Nephron (organoid): Measurements from ENCODE around the gene TLCD3B.

Experiments
- H3K27ac Mint-ChIP-seq, 3 experiments: 2 replicates each; pipeline ENCODE4 v1.8.0; 2020; ENCODE audit warnings: mixed read lengths in 3 of 3, mild to moderate bottlenecking in 2 of 3, moderate library complexity in 1 of 3
- H3K27me3 Mint-ChIP-seq: 2 replicates; pipeline ENCODE4 v1.8.0; 2021; ENCODE audit warnings: low read depth, mild to moderate bottlenecking, moderate library complexity, mixed read lengths
- H3K36me3 Mint-ChIP-seq: 2 replicates; pipeline ENCODE4 v1.8.0; 2020; ENCODE audit warnings: low read depth, mixed read lengths
- H3K4me1 Mint-ChIP-seq: 2 replicates; pipeline ENCODE4 v1.8.0; 2020; ENCODE audit warnings: mixed read lengths
- H3K4me3 Mint-ChIP-seq, 3 experiments: 2 replicates each; pipeline ENCODE4 v1.8.0; 2020; ENCODE audit warnings: mild to moderate bottlenecking in 3 of 3, mixed read lengths in 3 of 3, moderate library complexity in 2 of 3
- H3K9me3 Mint-ChIP-seq: 2 replicates; pipeline ENCODE4 v1.8.0; 2020; ENCODE audit warnings: mixed read lengths
- TF ChIP-seq, protein P1 (sequence below), 3 experiments: fragments of 200-600 bp; sonication (generic); IDR thresholded peaks; one replicate each; pipeline ENCODE4 v1.5.0; 2021; ENCODE audit warnings: antibody characterized with exemption in 3 of 3; ENCODE audit not compliant: unreplicated experiment in 3 of 3

The TLCD3B gene

DNA sequence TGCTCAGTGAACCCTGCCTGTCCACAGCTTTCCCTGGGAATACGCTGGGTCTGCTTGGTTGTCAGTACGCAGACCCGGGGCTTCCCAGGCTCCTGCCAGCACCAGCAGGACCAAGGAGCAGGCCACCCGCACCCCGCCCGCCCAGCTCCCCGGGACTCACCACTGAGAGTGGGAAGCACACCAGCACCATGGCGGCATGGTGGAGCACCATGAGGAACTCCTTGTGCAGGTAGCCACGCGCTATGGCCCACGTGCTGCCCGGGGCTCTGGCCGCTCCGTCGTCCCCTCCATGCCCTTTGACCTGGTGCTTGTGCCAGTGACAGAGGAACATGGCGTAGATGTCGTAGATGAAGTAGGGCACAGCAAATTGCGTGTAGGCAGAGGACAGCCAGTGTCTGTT is 4.6 kb downstream of the TLCD3B start:
- Mint-ChIP-seq H3K4me3 (no peak overlapping the region), H3K27ac (no peak overlapping the region), H3K4me1 (peaks cover 14% of the 10 kb centered on the region)

DNA sequence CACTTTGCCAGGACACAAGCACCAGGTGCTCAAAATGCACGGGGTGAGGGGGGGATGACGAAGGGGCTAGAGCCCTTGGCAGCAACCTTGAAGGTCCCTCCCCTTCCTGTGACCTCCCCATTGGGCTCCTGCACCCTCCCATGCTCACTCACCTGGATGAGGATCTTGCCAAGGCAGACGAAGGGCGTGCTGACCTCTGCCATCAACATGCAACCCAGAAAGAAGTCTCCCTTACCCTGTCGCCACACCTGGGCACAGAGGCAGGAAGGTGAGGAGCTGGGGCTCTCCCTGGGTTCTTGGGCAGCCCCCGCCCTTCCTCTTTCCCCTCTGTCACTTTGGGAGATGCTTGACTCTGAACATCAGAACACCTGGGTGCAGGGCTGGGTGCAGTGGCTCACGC is 5.5 kb downstream of the TLCD3B start:
- Mint-ChIP-seq H3K36me3 (no peaks in the 10 kb centered on the region), H3K4me1 (peaks cover 14% of the 10 kb centered on the region), H3K27ac (no peak overlapping the region), H3K9me3 (no peaks in the 10 kb centered on the region), H3K4me3 (no peak overlapping the region), H3K27me3 (peaks cover 44% of the 10 kb centered on the region)
- TF ChIP-seq, protein P1, sequence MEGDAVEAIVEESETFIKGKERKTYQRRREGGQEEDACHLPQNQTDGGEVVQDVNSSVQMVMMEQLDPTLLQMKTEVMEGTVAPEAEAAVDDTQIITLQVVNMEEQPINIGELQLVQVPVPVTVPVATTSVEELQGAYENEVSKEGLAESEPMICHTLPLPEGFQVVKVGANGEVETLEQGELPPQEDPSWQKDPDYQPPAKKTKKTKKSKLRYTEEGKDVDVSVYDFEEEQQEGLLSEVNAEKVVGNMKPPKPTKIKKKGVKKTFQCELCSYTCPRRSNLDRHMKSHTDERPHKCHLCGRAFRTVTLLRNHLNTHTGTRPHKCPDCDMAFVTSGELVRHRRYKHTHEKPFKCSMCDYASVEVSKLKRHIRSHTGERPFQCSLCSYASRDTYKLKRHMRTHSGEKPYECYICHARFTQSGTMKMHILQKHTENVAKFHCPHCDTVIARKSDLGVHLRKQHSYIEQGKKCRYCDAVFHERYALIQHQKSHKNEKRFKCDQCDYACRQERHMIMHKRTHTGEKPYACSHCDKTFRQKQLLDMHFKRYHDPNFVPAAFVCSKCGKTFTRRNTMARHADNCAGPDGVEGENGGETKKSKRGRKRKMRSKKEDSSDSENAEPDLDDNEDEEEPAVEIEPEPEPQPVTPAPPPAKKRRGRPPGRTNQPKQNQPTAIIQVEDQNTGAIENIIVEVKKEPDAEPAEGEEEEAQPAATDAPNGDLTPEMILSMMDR (IDR thresholded peaks at IDR 0.05; ENCODE audit: unreplicated experiment in 3 of 3), result no peak

More for the DNA sequence above, 4.6 kb downstream of the TLCD3B start:
- Mint-ChIP-seq H3K27me3 (peaks cover 40% of the 10 kb centered on the region), H3K36me3 (no peaks in the 10 kb centered on the region), H3K9me3 (no peaks in the 10 kb centered on the region)
- TF ChIP-seq, protein P1 (IDR thresholded peaks at IDR 0.05; ENCODE audit: unreplicated experiment in 3 of 3), result no peak

DNA sequence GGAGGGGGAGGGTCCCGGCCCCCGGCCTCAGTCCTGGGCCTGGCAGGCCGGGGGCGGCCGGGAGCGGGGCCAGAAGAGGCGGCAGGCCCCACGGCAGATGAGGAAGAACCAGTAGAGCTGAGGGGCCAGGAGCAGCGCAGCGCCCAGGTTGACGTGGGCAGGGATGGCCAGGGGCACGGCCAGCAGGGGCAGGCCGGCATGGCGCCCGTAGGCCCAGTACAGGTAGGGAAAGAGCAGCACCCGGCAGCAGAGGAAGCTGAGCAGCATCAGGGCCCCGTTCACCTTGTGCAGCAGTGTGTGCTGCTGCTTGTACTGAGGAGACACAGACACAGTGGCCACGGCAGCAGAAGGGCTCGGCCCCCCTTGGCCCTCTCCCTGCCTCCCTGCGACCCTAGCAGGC is 5.9 kb downstream of the TLCD3B start:
- Mint-ChIP-seq H3K4me3 (no peak overlapping the region), H3K36me3 (no peaks in the 10 kb centered on the region), H3K9me3 (no peaks in the 10 kb centered on the region), H3K4me1 (peaks cover 14% of the 10 kb centered on the region), H3K27me3 (peaks cover 45% of the 10 kb centered on the region), H3K27ac (no peak overlapping the region)
- TF ChIP-seq, protein P1 (IDR thresholded peaks at IDR 0.05; ENCODE audit: unreplicated experiment in 3 of 3), result no peak

DNA sequence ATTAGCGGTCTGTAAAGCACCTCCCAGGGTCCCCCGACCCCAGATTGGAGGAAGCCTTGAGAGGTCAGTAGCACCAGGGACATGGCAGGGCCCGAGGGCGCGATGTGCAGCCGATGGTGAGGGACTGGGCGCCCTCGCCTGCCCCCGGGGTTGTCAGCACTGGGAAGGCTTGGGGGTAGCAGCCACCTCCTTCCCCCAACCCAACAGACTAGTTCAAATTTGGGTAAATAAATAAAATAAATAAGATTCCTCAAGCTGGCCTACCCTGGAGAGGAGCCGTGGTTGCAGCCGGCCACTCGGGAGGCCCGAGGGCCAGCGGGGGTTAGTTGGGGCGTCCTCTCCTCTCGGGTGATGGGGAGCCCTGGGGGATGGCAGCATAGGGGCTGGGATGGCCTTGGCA is 6.6 kb downstream of the TLCD3B start:
- no peak overlapping the region for H3K27ac Mint-ChIP-seq
- TF ChIP-seq, protein P1 (IDR thresholded peaks at IDR 0.05; ENCODE audit: unreplicated experiment in 3 of 3), result no peak
- no peak overlapping the region for H3K4me3 Mint-ChIP-seq
- no peaks in the 10 kb centered on the region for H3K9me3 Mint-ChIP-seq
- no peaks in the 10 kb centered on the region for H3K36me3 Mint-ChIP-seq
- peaks cover 39% of the 10 kb centered on the region for H3K27me3 Mint-ChIP-seq
- H3K4me1 Mint-ChIP-seq, result peaks cover 14% of the 10 kb centered on the region

DNA sequence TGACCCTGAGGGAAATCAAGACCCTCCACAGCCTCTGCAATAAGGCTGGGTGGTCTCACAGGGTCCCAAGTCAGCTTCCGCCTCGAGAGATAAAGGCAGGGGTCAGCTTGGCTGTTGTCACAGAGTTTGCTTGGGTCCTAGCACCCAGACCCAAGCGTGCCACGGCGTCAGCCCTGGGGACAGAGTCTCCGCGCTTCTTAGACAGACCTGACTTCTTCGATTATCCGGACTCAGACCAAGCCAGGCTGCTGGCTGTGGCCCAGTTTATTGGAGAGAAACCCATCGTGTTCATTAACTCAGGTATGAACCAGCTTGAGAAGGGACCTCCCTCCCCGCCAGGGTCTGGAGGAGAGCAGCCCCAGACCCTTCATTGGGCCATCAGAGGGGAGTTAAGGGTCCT is 7.5 kb downstream of the TLCD3B start:
- Mint-ChIP-seq H3K27ac (no peak overlapping the region), H3K27me3 (peaks cover 40% of the 10 kb centered on the region), H3K4me3 (no peak overlapping the region), H3K36me3 (no peaks in the 10 kb centered on the region), H3K4me1 (peaks cover 14% of the 10 kb centered on the region), H3K9me3 (no peaks in the 10 kb centered on the region)
- TF ChIP-seq, protein P1 (IDR thresholded peaks at IDR 0.05; ENCODE audit: unreplicated experiment in 3 of 3), result no peak

DNA sequence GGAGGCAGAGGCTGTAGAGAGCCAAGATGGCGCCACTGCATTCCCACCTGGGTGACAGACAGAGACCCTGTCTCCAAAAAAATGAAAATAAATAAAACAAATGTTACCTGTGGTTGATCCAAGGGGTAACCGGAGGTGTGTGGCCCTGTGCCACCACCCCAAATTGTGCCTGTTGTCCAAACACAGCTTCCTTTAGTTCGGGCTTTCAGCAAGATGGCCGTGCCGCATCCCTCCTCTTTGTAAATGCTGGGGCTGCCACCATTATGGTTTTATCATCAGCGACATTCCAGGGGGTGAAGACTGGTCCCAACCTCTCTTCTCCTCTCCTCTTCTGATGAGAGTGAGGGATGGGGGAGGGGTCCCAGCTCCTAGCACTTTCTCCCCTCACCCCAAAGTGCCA is 8.2 kb downstream of the TLCD3B start, which contains the start of gene C16orf92:
TSS of gene C16orf92 (plus strand) at position 312 of the 400 bp plus-strand sequence. CDS start 143 bp downstream, outside the sequence.
- no peak within 1 kb of the TSS for H3K27ac Mint-ChIP-seq
- TF ChIP-seq, protein P1 (IDR thresholded peaks at IDR 0.05; ENCODE audit: unreplicated experiment in 3 of 3), result no peak
- H3K4me1 Mint-ChIP-seq, result peaks cover 7% of the 10 kb centered on the region
- H3K4me3 Mint-ChIP-seq, result no peak within 1 kb of the TSS
- no peaks in the 10 kb centered on the region for H3K36me3 Mint-ChIP-seq
- H3K27me3 Mint-ChIP-seq, result peaks cover 33% of the 10 kb centered on the region
- no peaks in the 10 kb centered on the region for H3K9me3 Mint-ChIP-seq
